HepG2 (cell line): Measurements from ENCODE around the gene HOXA6. TPM values are rescaled to one million over a fixed set of nuclear protein-coding genes. Genes with fewer than 3 reads are reported as not detected.

Experiments
- BATF2 ChIP-seq: sonication (generic); formaldehyde crosslinking; IDR thresholded peaks from 2 replicates; pipeline ENCODE4 v1.8.0; 2022; ENCODE audit warnings: mild to moderate bottlenecking, missing genetic modification reagents, moderate library complexity
- HOMEZ ChIP-seq: IDR thresholded peaks from 2 replicates; pipeline ENCODE4 v1.6.1; 2016; ENCODE audit warnings: low read depth
- ZNF124 ChIP-seq: sonication (generic); formaldehyde crosslinking; IDR thresholded peaks from 2 replicates; pipeline ENCODE4 v1.4.0; 2020; ENCODE audit warnings: missing genetic modification reagents
- ZNF512B ChIP-seq: sonication (generic); formaldehyde crosslinking; IDR thresholded peaks from 2 replicates; pipeline ENCODE4 v1.5.1; 2020; ENCODE audit warnings: missing genetic modification reagents, mild to moderate bottlenecking, borderline replicate concordance
- ZNF747 ChIP-seq: sonication (generic); formaldehyde crosslinking; IDR thresholded peaks from 2 replicates; pipeline ENCODE4 v1.8.1; 2023; ENCODE audit warnings: missing genetic modification reagents, mild to moderate bottlenecking, borderline replicate concordance
- ZNF790 ChIP-seq: sonication (generic); formaldehyde crosslinking; IDR thresholded peaks from 2 replicates; pipeline ENCODE4 v1.8.0; 2022; ENCODE audit warnings: missing genetic modification reagents, mild to moderate bottlenecking, borderline replicate concordance
- ZSCAN5A ChIP-seq: sonication (generic); formaldehyde crosslinking; IDR thresholded peaks from 2 replicates; pipeline ENCODE4 v1.8.0; 2022; ENCODE audit warnings: mild to moderate bottlenecking, missing genetic modification reagents, borderline replicate concordance
- polyA plus RNA-seq, 8 experiments: library from polyadenylated mRNA; depleted of rRNA in 3 of 8; stranded (reverse) in 7 of 8; unstranded in 1 of 8; fragments of >200 nt; fragmentation: Illumina TruSeq in 4 of 8; extraction: Trizol in 4 of 8; gene quantifications; 2 replicates each; pipeline versions ENCODE4 v1.2.1 to v1.2.3, GENCODE V29; 2011 to 2016; ENCODE audit warnings: low read depth in 4 of 8, missing spikeins in 1 of 8, mixed read lengths in 1 of 8; ENCODE audit not compliant: insufficient read depth in 1 of 8
- total RNA-seq, 5 experiments: library from RNA; depleted of rRNA; stranded (reverse); fragments of >200 nt; fragmentation: Illumina TruSeq; extraction: Trizol; gene quantifications; 2 replicates each; pipeline ENCODE4 v1.2.3, GENCODE V29; 2016; ENCODE audit warnings: low read depth in 1 of 5

HOXA6 gene
- total and polyA plus RNA-seq, 2 of the 13 experiments (the other 11 are each of a cell fraction or from before 2014, with no cell fraction given) = 1.3 to 1.5 TPM

- no peak for TF ChIP-seq HOMEZ (CRISPR knock-in tag)
- 0 out of 2 replicates have a peak, but pooled peaks have one; percentile 49 for TF ChIP-seq ZSCAN5A (CRISPR knock-in tag)
- TF ChIP-seq ZNF790 (CRISPR knock-in tag) = no peak
- TF ChIP-seq ZNF747 = no peak
- no peak for TF ChIP-seq ZNF512B (CRISPR knock-in tag)
- TF ChIP-seq ZNF124 = peak; percentile 65; the same call in 1 of the 2 replicates
- no peak for TF ChIP-seq BATF2 (CRISPR knock-in tag)
- TF ChIP-seq, all 625 proteins: peak for 209
Measured at GRCh38 chr7:27122077-27122910, 25.3 kb downstream of the HOXA6 start (continued).
